Esophagus muscularis mucosa (tissue), 4 donors: ENCODE results near the gene DUOXA2. TPM values are rescaled to one million over a fixed set of nuclear protein-coding genes. Genes with fewer than 3 reads are reported as not detected.

Source experiments
- DNase-seq: peaks from one replicate; pipeline ENCODE4 v3.0.0-alpha.2; 2017; ENCODE audit errors: extremely low spot score
- H3K27ac ChIP-seq, 4 donors: fragments of 200-600 bp; sonication (generic); replicated peaks in 1 of 4; 1 replicate in 3 of 4; 2 replicates in 1 of 4; pipeline ENCODE4 v1.5.1; 2016 to 2019; ENCODE audit warnings: mild to moderate bottlenecking in 1 of 4
- H3K27me3 ChIP-seq, 4 donors: fragments of 200-600 bp; sonication (generic); one replicate each; pipeline versions ENCODE4 v1.5.1 to v1.6.0; 2016 to 2019
- H3K36me3 ChIP-seq, 4 donors: fragments of 200-600 bp; sonication (generic); one replicate each; pipeline ENCODE4 v1.5.1; 2016 to 2019
- H3K4me1 ChIP-seq, 4 donors: fragments of 200-600 bp; sonication (generic); one replicate each; pipeline ENCODE4 v1.5.1; 2016 to 2019
- H3K4me3 ChIP-seq, 4 donors: fragments of 200-600 bp; sonication (generic); 1 replicate in 2 of 4; 2 replicates in 2 of 4; pipeline ENCODE4 v1.5.1; 2016 to 2019; ENCODE audit warnings: mild to moderate bottlenecking in 4 of 4, moderate library complexity in 1 of 4
- H3K9me3 ChIP-seq, 4 donors: fragments of 200-600 bp; sonication (generic); 1 replicate in 3 of 4; 2 replicates in 1 of 4; pipeline ENCODE4 v1.5.1; 2016 to 2019
- CTCF ChIP-seq, 3 experiments: fragments of 200-600 bp in 2 of 3; fragments of 450-650 bp in 1 of 3; sonication (generic) in 2 of 3; IDR thresholded peaks; one replicate each; pipeline ENCODE4 v1.5.1; 2017 to 2019; ENCODE audit warnings: antibody characterized with exemption in 3 of 3, mild to moderate bottlenecking in 2 of 3, moderate library complexity in 1 of 3
- EP300 ChIP-seq: sonication (generic); formaldehyde crosslinking; IDR thresholded peaks from one replicate; pipeline ENCODE4 v1.6.1; 2017; ENCODE audit warnings: antibody characterized with exemption
- POLR2A ChIP-seq: fragments of 450-650 bp; IDR thresholded peaks from one replicate; pipeline ENCODE4 v1.6.1; 2017; ENCODE audit warnings: antibody characterized with exemption, moderate library complexity, mild to moderate bottlenecking, low read depth
- POLR2AphosphoS5 ChIP-seq, 2 donors: sonication (generic); formaldehyde crosslinking; IDR thresholded peaks; one replicate each; pipeline ENCODE4 v1.6.1; 2017; ENCODE audit warnings: antibody characterized with exemption in 2 of 2
- WGBS: methylation state at CpG from one replicate; pipeline ENCODE4 v1.1.5; 2018; 5-methylcytosine and 5-hydroxymethylcytosine counted together
- intact Hi-C: fragments of 100-400 bp; cut with DNase I; formaldehyde crosslinking; loops from one replicate; pipeline ENCODE4 v1.15.1; 2023
- total RNA-seq, 4 donors: library from RNA; depleted of rRNA; stranded (reverse); fragments of >200 nt; gene quantifications; one replicate each; pipeline versions ENCODE4 v1.1.0 to v1.2.1, GENCODE V29; 2016

The DUOXA2 gene
- total RNA-seq, 4 donors from 2014 or later, result 0.42 to 0.52 TPM; not detected in 2

DNA sequence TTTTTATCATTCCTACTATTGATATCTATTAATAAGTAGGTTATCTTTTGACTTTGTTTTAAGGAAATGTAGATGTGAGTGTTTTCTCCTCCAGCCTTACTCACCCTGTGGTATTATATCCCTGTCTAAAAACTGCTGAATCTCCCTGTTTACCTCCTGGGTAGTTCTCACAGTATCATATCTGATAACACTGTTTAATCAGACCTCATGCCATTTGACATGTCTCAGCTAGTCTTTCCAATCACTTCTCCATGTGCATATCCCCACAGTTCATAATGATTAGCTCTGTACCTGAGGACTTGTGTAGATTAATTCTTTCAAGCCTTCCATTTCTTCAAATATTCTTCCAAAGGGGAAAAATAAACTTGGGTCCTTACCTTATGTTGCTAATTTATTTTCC, 30.9 kb upstream of the DUOXA2 start:
- TF ChIP-seq POLR2AphosphoS5 (IDR thresholded peaks at IDR 0.05) (no peak), CTCF (IDR thresholded peaks at IDR 0.05) (no peak), POLR2A (no peak), EP300 (no peak)
- no peak for DNase-seq
- H3K9me3 ChIP-seq, result no peaks in the 10 kb centered on the region

DNA sequence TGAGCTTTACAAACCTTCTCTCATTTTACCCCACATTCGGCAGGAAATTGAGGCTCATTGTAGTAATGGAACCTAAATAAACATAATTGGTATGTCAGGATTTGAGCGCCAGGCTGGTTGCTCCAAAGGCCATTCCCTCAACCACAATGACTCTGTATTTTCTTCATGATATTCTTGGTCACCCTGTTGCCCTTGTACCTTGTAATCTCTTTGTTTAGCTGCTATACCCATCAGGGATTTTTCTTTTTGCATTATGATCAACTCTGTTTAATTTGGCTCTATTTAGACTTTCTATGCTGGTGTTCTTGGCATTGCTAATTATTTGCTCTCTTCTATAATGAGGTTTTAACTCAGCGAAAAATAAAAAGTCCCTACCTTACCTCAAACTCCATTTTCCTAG, 30.0 kb upstream of the DUOXA2 start:
- no peaks in the 10 kb centered on the region for H3K36me3 ChIP-seq
- peaks cover 0 to 25% (median 0%) of the 10 kb centered on the region in 4 donors for H3K27me3 ChIP-seq
- no peak for DNase-seq
- H3K9me3 ChIP-seq, result no peaks in the 10 kb centered on the region
- H3K4me3 ChIP-seq, result no peak overlapping the region
- H3K27ac ChIP-seq, result no peak overlapping the region
- WGBS, result 69% methylated on average over 3 of the region's 3 CpGs
- peaks cover 0 to 3% (median 0%) of the 10 kb centered on the region in 4 donors for H3K4me1 ChIP-seq
- TF ChIP-seq POLR2A, result no peak
- TF ChIP-seq CTCF (IDR thresholded peaks at IDR 0.05), result no peak
- no peak for TF ChIP-seq EP300
- TF ChIP-seq POLR2AphosphoS5 (IDR thresholded peaks at IDR 0.05), result no peak
- intact Hi-C loops, result no loop called here

More for the DNA sequence above, 30.9 kb upstream of the DUOXA2 start:
- Histone ChIP-seq H3K4me3 (no peak overlapping the region), H3K27ac (no peak overlapping the region), H3K36me3 (no peaks in the 10 kb centered on the region), H3K27me3 (peaks cover 0 to 25% (median 0%) of the 10 kb centered on the region in 4 donors), H3K4me1 (peaks cover 0 to 3% (median 0%) of the 10 kb centered on the region in 4 donors)
- intact Hi-C loops, result no loop called here

DNA sequence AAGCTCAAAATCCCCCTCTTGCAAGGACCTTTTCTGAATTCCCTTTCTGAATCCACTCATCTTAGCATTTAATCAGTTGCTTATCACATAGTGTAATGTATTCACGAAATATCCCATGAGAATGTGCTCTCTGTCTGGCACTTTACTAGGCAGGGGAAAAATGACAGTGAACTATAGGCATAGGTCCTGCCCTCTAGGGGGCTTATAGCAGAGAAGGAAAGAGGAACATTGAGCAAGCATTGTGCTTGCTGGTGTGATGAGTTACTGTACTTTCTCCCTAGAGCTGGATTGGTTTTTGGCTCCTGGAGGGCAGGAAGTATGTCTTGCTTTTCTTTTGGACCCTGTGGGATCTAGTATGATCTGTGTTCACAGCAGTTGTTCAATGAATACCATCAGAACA, 26.6 kb upstream of the DUOXA2 start:
- no peak for DNase-seq
- Histone ChIP-seq H3K4me3 (no peak overlapping the region), H3K27me3 (peaks cover 0 to 31% (median 0%) of the 10 kb centered on the region in 4 donors), H3K27ac (no peak overlapping the region), H3K4me1 (no peaks in the 10 kb centered on the region), H3K9me3 (no peaks in the 10 kb centered on the region), H3K36me3 (no peaks in the 10 kb centered on the region)
- 79% methylated on average over 1 of the region's 1 CpG for WGBS
- no peak for TF ChIP-seq EP300
- TF ChIP-seq POLR2AphosphoS5 (IDR thresholded peaks at IDR 0.05), result no peak
- no peak for TF ChIP-seq POLR2A
- TF ChIP-seq CTCF (IDR thresholded peaks at IDR 0.05), result no peak
- intact Hi-C loops, result no loop called here

GRCh38 chr15:45088801-45089711, 25.1 kb upstream of the DUOXA2 start:
- no peak overlapping the region for H3K4me3 ChIP-seq
- H3K27me3 ChIP-seq, result peaks cover 0 to 24% (median 0%) of the 10 kb centered on the region in 4 donors
- H3K9me3 ChIP-seq, result no peaks in the 10 kb centered on the region
- DNase-seq, result no peak
- TF ChIP-seq POLR2AphosphoS5 (IDR thresholded peaks at IDR 0.05) (no peak), EP300 (no peak), CTCF (IDR thresholded peaks at IDR 0.05) (no peak), POLR2A (no peak)
- H3K27ac ChIP-seq, result no peak overlapping the region
- no peaks in the 10 kb centered on the region for H3K36me3 ChIP-seq
- 83% methylated on average over 10 of the region's 10 CpGs for WGBS
- intact Hi-C loops, result no loop called here
- no peaks in the 10 kb centered on the region for H3K4me1 ChIP-seq
